C1 segment of cervical spinal cord (tissue), 14 donors: ENCODE data around the gene NANP.

ENCODE experiments used
- DNase-seq, 14 donors: peaks; one replicate each; lab custom pipeline; 2025; lab: John Stamatoyannopoulos, UW

The NANP gene

DNA sequence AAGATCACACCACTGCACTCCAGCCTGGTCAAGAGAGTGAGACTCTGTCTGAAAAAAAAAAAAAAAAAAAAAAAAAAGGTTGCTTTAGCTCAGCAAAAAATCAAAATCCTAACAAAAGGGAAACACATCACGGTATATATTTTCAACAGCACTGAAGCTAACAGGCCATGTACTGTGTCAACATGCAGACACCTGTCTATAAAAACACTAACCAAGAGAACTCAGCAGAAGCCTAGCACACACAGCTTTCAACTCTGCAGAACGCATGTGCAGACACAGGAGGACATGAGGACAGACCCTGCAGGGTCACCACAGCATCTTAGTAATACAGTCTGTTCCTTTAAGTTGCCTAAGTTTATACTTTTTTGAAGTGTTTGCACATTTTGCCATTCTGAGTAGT, 52.0 kb downstream of the NANP start:
- DNase-seq = no peak

DNA sequence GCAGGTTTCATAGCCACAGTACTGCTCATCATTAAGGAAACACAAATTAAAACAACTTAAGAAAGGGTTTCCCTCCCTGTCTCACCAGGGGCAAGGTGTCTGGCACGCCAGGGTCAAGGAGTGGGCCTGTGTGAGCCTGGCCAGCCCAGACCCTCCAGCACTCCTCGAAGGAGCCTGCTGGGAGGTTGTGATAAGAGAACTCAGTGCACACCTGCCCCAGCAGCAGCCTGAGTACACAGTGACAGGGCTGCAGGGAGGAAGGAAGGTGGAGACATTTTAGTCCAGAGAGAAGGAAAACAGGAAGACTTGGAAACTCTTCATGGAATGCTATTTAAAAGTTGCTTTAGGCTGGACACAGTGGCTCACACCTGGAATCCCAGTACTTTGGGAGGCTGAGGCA, 52.6 kb downstream of the NANP start:
- no peak for DNase-seq

DNA sequence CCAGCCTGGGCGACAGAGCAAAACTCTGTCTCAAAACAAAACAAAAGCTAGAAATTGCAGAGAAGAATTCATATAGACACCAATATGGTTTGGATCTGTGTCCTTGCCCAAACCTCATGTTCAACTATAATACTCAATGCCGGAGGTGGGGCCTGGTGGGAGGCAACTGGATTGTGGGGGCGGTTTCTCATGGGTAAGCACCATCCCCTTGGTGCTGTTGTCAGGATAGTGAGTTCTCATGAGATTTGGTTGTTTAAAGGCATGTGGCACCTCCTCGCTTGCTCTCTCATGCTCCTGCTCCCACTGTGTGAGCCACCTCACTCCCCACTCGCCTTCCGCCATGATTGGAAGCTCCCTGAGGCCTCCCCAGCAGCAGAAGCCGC, 53.7 kb downstream of the NANP start:
- no peak for DNase-seq

DNA sequence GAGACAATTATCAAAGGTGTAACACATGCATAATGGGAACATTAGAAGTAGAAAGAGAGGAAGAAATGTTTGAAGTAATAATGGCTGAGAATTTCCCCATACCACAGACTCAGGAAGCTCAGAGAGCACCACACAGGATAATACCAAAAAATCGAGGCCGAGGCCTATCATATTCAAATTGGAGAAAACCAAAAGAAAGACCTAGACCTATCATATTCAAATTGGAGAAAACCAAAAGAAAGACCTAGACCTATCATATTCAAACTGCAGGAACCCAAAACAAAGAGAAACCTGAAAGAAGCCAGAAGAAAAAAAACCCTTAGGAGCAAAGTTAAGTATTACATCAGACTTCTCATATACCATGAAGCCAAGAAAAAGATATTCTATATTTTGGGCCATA, 56.5 kb downstream of the NANP start:
- DNase-seq = no peak

DNA sequence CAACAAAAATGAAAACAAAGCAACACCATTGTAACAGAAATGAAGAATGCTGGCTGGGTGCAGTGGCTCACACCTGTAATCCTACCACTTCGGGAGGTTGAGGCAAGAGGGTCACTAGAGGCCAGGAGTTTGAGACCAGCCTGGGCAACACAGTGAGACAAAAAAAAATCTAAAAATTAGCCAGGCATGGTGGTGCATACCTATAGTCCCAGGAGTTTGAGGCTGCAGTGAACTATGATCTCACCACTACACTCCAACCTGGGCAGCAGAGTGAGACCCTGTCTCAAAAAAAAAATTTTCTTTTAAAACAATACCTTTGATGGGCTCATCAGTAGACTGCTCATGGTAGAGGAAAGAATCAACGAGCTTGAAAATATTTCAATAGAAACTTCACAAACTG, 57.0 kb downstream of the NANP start:
- DNase-seq = no peak

DNA sequence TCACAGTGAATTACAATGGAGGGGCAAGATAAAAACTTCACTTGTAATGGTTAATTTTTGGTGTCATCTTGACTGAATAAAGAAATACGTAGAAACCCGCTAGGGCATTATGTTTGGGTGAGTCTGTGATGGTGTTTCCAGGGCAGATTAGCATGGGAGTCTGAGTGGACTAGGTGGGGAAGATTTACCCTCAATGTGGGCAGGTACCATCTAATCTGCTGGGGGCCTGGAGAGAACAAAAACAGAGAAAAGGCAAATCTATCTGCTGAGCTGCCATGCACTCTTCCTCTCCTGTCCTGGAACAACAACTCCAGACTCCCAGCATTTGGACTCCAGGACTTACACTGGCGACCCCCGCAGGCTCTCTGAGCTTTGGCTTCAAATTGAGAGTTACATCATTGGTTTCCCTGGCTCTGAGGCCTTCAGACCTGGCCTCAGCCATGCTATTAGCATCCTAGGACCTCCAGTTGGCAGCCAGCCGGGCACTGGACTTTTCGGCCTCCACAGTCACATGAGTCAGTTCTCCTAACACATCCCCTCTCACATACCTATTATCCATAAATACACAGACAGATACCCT, 58.1 kb downstream of the NANP start:
- no peak for DNase-seq

DNA sequence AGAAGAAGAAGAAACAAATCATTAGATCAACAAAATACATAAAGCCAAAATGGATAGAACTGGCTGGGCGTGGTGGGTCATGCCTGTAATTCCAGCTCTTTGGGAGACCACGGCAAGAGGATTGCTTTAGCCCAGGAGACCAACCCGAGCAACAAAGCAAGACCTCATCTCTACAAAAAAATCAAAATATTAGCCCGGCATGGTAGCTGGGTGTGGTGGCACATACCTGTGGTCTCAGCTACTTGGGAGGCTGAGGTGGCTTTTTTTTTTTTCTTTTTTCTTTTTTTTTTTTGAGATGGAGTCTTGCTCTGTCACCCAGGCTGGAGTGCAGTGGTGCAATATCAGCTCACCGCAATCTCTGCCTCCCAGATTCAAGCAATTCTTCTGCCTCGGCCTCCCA, 59.9 kb downstream of the NANP start:
- DNase-seq = no peak

DNA sequence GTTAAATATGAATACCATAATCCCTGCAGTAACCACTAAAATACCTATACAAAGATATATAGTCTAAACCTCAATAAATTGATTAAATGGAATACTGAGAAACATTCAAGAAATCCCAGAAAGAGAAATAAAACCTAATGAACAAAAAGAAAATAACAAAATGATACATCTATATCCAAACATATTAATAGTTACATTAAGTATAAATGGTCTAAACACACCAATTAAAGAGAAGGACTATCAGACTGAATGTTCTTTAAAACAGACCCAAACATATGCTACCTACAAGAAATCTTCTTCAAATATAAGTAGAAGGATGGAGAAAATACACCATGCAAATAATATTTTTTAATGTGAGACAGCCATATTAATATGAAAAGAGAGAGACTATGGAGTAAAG, 60.5 kb downstream of the NANP start:
- no peak for DNase-seq
